Vagina (tissue), 2 donors: ENCODE data around the gene ZNF407.

Source experiments
- POLR2A ChIP-seq, 2 donors: fragments of 450-650 bp; IDR thresholded peaks; one replicate each; pipeline ENCODE4 v1.6.1; 2017; ENCODE audit warnings: antibody characterized with exemption in 2 of 2, mild to moderate bottlenecking in 2 of 2, moderate library complexity in 2 of 2
- POLR2AphosphoS5 ChIP-seq, 2 donors: sonication (generic); formaldehyde crosslinking; IDR thresholded peaks; one replicate each; pipeline ENCODE4 v1.9.0; 2017; ENCODE audit warnings: antibody characterized with exemption in 2 of 2, mild to moderate bottlenecking in 2 of 2, low read depth in 1 of 2; ENCODE audit not compliant: insufficient read depth in 1 of 2
- TF ChIP-seq, protein P1 (sequence below), 3 experiments: fragments of 450-650 bp in 2 of 3; fragments of 200-600 bp in 1 of 3; sonication (generic) in 1 of 3; IDR thresholded peaks; one replicate each; pipeline ENCODE4 v1.5.1; 2017 to 2019; ENCODE audit warnings: antibody characterized with exemption in 3 of 3, mild to moderate bottlenecking in 2 of 3, moderate library complexity in 2 of 3

DNA sequence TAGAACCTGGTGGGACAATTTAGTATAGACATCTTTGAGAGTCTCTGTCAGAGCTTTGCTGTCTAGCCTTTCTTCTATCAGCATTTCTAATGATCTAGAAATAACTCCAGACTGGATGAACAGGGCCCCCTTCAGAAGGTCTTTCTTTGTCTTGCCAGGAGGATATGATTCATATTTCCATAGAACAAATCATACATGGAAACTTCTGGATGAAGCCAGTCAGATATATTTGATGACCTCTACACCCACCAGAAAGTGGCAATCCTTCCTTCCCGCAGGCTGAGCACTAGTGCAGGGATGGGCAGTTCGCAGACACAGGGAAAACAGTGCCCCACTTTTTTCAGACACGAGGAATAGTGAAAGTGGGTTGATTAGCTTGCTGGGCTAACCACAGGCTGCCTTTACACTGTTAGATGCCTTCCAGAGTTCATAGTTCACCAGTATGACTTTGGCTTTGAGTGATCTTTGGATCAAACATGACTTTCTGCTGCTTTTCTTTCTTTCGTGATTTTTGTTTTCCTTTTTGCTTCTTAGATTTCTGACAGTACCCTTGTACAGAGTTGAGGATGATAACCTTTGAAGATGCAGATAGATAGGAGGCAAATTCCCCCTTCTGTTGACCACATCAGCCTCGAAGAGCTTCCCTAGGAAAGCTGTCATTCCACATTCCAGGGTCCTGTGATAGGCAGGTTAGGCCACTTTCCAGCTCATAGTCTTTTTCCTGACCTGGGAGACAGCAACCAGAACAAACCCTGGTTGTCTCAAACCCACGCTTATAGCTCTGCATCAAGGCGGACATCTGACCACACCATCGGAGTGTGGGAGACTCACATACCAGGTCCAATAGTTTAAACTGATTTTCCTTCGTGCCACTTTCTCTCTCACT, 237.0 kb downstream of the ZNF407 start:
- TF ChIP-seq, protein P1, sequence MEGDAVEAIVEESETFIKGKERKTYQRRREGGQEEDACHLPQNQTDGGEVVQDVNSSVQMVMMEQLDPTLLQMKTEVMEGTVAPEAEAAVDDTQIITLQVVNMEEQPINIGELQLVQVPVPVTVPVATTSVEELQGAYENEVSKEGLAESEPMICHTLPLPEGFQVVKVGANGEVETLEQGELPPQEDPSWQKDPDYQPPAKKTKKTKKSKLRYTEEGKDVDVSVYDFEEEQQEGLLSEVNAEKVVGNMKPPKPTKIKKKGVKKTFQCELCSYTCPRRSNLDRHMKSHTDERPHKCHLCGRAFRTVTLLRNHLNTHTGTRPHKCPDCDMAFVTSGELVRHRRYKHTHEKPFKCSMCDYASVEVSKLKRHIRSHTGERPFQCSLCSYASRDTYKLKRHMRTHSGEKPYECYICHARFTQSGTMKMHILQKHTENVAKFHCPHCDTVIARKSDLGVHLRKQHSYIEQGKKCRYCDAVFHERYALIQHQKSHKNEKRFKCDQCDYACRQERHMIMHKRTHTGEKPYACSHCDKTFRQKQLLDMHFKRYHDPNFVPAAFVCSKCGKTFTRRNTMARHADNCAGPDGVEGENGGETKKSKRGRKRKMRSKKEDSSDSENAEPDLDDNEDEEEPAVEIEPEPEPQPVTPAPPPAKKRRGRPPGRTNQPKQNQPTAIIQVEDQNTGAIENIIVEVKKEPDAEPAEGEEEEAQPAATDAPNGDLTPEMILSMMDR (IDR thresholded peaks at IDR 0.05): no peak
- TF ChIP-seq POLR2A (IDR thresholded peaks at IDR 0.05): no peak
- TF ChIP-seq POLR2AphosphoS5 (IDR thresholded peaks at IDR 0.05; ENCODE audit: insufficient read depth in 1 of 2, low read depth in 1 of 2): no peak
